Effector CD8-positive, alpha-beta T cell (primary cell): Measurements from ENCODE around the gene EVA1B.

ENCODE experiments used
- DNase-seq: peaks from one replicate; lab custom pipeline; 2025; lab: John Stamatoyannopoulos, UW

The EVA1B gene

GRCh38 chr1:36279110-36279788 lies 44.2 kb downstream of the EVA1B start:
- DNase-seq = no peak

DNA sequence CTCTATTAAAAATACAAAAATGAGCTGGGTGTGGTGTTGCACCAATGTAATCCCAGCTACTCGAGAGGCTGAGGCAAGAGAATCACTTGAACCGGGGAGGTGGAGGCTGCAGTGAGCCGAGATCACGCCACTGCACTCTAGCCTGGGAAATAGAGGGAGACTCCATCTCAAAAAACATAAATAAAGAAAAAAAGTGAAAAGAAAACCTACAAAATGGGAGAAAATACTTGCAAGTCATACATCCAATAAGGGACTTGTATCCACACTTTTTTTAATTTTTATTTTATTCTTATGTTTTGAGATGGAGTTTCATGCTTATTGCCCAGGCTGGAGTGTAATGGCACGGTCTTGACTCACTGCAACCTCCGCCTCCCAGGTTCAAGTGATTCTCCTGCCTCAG lies 46.8 kb downstream of the EVA1B start:
- DNase-seq = no peak

GRCh38 chr1:36274201-36274600 lies 49.2 kb downstream of the EVA1B start:
- no peak for DNase-seq

- no peak for DNase-seq
These were observed 50.4 kb downstream of the EVA1B start for GRCh38 chr1:36273024-36273423.
